ENCODE data around the gene MAD2L2. TPM values are rescaled to one million over a fixed set of nuclear protein-coding genes. Genes with fewer than 3 reads are reported as not detected.
A peak's percentile ranks its signal among the peaks of the same experiment; 100 is the strongest.

MAD2L2 gene
- total RNA-seq, 1 experiment from 2014 or later = 172 TPM

GRCh38 chr1:11697188-11697892, 16.4 kb upstream of the MAD2L2 start:
- no peaks in the 10 kb centered on the region for H3K36me3 ChIP-seq
- no peak for DNase-seq
- no peaks in the 10 kb centered on the region for H3K27me3 ChIP-seq
- H3K4me1 ChIP-seq = peaks cover 48% of the 10 kb centered on the region
- no peak overlapping the region for H3K4me3 ChIP-seq
- H3K9me3 ChIP-seq (replicated peaks) = no peaks in the 10 kb centered on the region
- H3K27ac ChIP-seq = no peak overlapping the region

GRCh38 chr1:11695861-11696260, 14.9 kb upstream of the MAD2L2 start:
- Histone ChIP-seq H3K27ac (no peak overlapping the region), H3K36me3 (no peaks in the 10 kb centered on the region), H3K27me3 (no peaks in the 10 kb centered on the region), H3K9me3 (replicated peaks) (no peaks in the 10 kb centered on the region), H3K4me1 (peaks cover 40% of the 10 kb centered on the region), H3K4me3 (no peak overlapping the region)
- DNase-seq = no peak

DNA sequence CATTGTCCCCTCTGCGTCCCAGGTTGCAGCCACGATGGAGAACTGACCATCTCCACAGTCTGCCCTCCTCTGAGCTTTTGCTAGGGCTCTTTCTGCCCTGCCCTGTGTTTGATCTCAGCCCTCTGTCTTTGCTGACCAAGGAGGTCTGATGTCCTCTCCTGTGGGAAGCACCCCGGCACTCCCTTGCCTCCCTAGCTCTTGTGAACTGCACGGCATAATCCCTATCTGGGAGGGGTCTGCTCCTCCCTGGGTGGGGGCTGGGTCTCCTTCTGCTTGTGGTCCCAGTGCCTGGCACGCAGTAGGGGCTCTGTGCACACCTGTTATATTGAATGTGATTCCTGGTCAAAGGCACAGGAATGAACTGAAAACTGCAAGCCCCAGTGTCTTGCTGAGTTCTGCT, 13.0 kb upstream of the MAD2L2 start:
- Histone ChIP-seq H3K27me3 (no peaks in the 10 kb centered on the region), H3K4me1 (peaks cover 44% of the 10 kb centered on the region), H3K4me3 (no peak overlapping the region), H3K27ac (no peak overlapping the region), H3K36me3 (no peaks in the 10 kb centered on the region), H3K9me3 (replicated peaks) (no peaks in the 10 kb centered on the region)
- DNase-seq = no peak

- DNase-seq = peak; percentile 70 to 75
- Histone ChIP-seq H3K4me3 (no peak overlapping the region), H3K9me3 (replicated peaks) (no peaks in the 10 kb centered on the region), H3K27me3 (no peaks in the 10 kb centered on the region), H3K4me1 (peaks cover 38% of the 10 kb centered on the region), H3K36me3 (no peaks in the 10 kb centered on the region), H3K27ac (no peak overlapping the region)
These were observed 12.2 kb upstream of the MAD2L2 start for GRCh38 chr1:11693024-11693590.

DNA sequence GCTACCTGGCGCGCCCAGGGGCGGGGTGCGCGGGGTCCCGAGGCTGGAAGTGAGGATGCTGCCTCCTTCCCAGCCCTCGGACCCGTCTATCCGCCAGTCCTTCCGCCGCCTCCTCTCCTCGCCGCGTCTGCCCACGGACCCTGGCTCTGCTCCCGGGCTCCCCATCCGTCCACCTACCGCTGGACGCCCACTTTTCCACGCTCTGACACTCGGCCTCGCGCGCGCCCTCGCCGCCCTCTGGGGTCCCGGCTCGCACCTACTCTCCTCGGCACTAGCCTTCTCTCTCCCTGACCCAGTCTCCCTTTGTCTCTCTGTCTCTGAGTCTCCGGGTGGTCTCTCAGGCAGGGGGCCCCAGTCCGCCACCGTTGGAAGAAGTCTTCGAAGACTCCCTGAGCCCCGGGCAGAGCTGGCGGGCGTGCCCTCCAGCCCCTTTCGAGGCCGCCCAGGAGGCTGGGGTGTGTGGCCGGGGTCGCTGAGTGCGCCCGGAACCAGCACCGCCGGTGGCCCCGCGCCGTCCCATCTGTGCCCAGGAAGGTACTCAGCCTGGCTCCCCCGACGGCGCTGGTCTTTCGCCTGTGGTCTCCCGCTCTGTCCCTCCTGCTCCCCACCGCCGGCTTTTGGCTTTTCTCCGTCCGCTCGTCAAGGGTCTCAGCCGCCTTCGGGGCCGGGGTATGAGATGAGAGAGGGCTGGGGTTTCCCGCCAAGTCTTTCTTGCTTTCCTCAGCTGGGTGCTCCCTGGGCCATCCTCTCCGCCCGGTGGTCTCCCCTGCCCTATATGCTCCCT, 11.2 kb upstream of the MAD2L2 start:
- Histone ChIP-seq H3K9me3 (replicated peaks) (no peaks in the 10 kb centered on the region), H3K36me3 (no peaks in the 10 kb centered on the region), H3K27ac (no peak overlapping the region), H3K4me3 (peak overlapping the region; percentile 91), H3K4me1 (peaks cover 36% of the 10 kb centered on the region), H3K27me3 (no peaks in the 10 kb centered on the region)
- DNase-seq = no peak

DNA sequence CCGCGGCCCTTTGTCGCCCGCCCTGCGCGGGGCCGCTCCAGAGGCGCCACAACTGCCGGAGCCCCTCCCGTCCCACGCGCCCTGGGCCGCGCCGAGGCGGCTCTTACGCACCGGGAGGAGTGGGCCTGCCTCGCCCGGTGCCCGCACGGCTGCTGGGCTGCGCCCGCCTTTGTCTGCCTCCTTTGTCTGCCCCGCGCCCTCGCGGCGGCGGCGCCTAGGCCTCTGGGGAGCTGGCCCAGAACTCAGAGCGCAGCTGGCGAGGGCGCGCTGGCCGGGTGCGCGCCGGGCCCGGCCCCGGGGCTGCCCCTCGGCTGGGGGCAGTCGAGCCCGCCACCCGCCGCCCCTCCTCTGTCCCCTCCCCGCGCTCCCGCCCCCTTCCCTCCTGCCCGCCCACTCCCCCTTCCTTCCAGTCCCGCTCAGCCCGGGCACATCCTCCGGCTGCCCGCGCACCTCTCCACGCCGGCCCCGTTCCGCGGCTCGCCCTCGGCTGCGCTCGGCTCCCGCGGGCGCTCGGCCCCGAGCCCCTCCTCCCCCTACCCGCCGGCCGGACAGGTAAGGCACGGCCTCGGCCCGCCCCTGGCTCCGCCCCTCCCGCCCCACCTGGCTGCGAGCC, 10.5 kb upstream of the MAD2L2 start, which contains the start of gene DRAXIN:
TSS of gene DRAXIN (plus strand) at position 409 of the 613 bp plus-strand sequence. CDS start 14,549 bp downstream, outside the sequence.
- peak within 1 kb of the TSS; percentile 91 for H3K4me3 ChIP-seq
- DNase-seq = peak; percentile 76 to 78
- no peaks in the 10 kb centered on the region for H3K27me3 ChIP-seq
- H3K4me1 ChIP-seq = peaks cover 36% of the 10 kb centered on the region
- no peaks in the 10 kb centered on the region for H3K9me3 ChIP-seq (replicated peaks)
- H3K27ac ChIP-seq = peak within 1 kb of the TSS; percentile 70
- H3K36me3 ChIP-seq = no peaks in the 10 kb centered on the region

DNA sequence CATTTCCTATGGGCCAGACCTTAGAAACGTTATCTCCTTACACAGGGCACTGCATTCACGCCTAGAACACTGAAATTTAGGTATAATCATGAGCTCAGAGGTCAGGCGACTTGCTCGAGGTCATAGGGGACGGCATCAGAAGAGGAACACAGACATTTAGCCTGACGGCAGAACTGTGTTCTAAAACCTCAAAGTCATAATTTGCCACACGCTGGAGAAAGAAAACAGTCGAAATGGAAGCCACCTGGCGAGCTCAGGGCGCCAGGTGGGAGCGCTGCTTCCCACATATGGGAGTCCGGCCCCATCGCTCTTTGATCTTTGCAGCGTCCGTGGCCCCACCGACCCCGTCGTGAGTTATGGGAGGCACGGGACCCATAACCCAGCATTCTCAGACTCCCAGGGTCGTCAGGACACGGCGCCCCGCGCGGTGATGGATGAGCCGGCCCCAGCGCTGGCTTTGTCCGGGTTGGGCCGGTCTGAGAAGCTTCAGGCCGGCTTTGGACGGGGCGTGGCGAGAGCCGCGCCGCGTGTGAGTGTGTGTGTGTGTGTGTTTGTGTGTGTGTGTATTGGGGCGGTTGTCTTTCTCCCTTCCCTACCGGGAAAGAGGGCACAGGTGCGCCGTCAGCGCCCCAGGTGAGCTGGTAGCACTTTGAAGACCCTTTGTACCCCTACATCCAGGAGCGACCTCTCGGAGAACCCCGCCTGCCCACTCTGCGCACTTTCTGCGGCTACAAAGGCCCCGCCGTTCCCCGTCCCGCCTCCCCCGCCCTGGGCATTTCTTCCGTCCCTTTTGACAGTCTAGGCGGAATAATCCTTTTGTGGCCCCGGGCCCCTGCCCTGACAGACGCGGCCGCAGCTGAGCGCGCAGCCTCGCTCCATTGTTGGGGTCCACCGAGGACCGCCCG, 9.7 kb upstream of the MAD2L2 start:
- no peaks in the 10 kb centered on the region for H3K27me3 ChIP-seq
- H3K4me3 ChIP-seq = peak overlapping the region; percentile 91
- H3K27ac ChIP-seq = peak overlapping the region; percentile 70

DNA sequence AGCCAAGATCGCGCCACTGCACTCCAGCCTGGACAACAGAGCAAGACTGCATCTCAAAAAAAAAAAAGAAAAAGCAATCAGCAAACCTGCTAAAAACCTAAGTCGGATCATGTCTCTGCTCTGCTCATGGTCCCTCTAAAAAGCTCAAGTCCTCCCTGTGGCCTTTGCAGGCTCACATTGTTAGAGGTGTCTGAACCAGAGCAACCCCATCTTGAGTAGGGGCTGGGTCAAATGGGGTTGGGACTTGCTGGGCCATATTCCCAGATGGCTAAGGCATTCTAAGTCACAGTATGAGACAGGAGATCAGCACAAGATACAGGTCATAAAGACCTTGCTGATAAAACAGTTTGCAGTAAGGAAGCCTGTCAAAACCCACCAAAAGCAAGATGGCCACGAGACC, 7.6 kb upstream of the MAD2L2 start:
- Histone ChIP-seq H3K4me3 (no peak overlapping the region), H3K27me3 (no peaks in the 10 kb centered on the region), H3K9me3 (replicated peaks) (no peaks in the 10 kb centered on the region), H3K36me3 (no peaks in the 10 kb centered on the region), H3K4me1 (peaks cover 25% of the 10 kb centered on the region), H3K27ac (no peak overlapping the region)
- DNase-seq = no peak

More for the DNA sequence above, 9.7 kb upstream of the MAD2L2 start:
- Histone ChIP-seq H3K9me3 (replicated peaks) (no peaks in the 10 kb centered on the region), H3K36me3 (no peaks in the 10 kb centered on the region), H3K4me1 (peaks cover 36% of the 10 kb centered on the region)
- DNase-seq = peak; percentile 56

- no peak for DNase-seq
- Histone ChIP-seq H3K27me3 (no peaks in the 10 kb centered on the region), H3K9me3 (replicated peaks) (no peaks in the 10 kb centered on the region), H3K36me3 (no peaks in the 10 kb centered on the region), H3K4me1 (peaks cover 13% of the 10 kb centered on the region), H3K27ac (no peak overlapping the region), H3K4me3 (no peak overlapping the region)
These were observed 4.3 kb upstream of the MAD2L2 start for GRCh38 chr1:11685210-11685752.

GRCh38 chr1:11684070-11684469, 3.1 kb upstream of the MAD2L2 start:
- DNase-seq = no peak
- Histone ChIP-seq H3K36me3 (no peaks in the 10 kb centered on the region), H3K4me1 (peaks cover 4% of the 10 kb centered on the region; the same call in 1 of the 2 replicates), H3K9me3 (replicated peaks) (no peaks in the 10 kb centered on the region), H3K4me3 (no peak overlapping the region), H3K27me3 (no peaks in the 10 kb centered on the region), H3K27ac (no peak overlapping the region)

DNA sequence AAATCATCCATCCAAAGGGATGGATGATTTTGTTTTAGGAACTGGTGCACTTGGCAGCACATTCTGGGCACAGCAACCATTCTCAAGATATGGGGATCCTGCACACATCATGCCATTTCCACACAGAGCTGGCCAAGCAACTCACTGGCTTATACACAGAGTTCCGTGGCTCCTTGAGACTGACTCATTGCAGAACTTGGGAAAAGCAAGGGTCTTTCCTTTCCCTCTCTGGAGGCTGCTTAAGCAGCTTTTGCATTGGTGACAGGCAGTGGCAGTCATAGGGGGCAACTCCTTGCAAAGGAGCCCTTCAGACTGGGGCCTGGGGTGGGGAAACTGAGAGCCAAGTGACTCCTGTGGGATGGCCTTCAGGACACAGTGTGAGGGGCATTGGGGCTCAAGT, 1.9 kb upstream of the MAD2L2 start:
- no peak overlapping the region for H3K4me3 ChIP-seq
- H3K36me3 ChIP-seq = peaks cover 5% of the 10 kb centered on the region; the same call in 1 of the 2 replicates
- H3K27ac ChIP-seq = no peak overlapping the region
- DNase-seq = no peak
- H3K9me3 ChIP-seq (replicated peaks) = no peaks in the 10 kb centered on the region
- H3K4me1 ChIP-seq = peaks cover 4% of the 10 kb centered on the region; the same call in 1 of the 2 replicates
- H3K27me3 ChIP-seq = no peaks in the 10 kb centered on the region

- DNase-seq = no peak
- H3K27ac ChIP-seq = no peak overlapping the region
- H3K36me3 ChIP-seq = peaks cover 5% of the 10 kb centered on the region; the same call in 1 of the 2 replicates
- H3K4me1 ChIP-seq = peaks cover 4% of the 10 kb centered on the region; the same call in 1 of the 2 replicates
- peak overlapping the region; percentile 84 for H3K4me3 ChIP-seq
- H3K9me3 ChIP-seq (replicated peaks) = no peaks in the 10 kb centered on the region
- H3K27me3 ChIP-seq = no peaks in the 10 kb centered on the region
These were observed 1.4 kb upstream of the MAD2L2 start for GRCh38 chr1:11682287-11682771.

DNA sequence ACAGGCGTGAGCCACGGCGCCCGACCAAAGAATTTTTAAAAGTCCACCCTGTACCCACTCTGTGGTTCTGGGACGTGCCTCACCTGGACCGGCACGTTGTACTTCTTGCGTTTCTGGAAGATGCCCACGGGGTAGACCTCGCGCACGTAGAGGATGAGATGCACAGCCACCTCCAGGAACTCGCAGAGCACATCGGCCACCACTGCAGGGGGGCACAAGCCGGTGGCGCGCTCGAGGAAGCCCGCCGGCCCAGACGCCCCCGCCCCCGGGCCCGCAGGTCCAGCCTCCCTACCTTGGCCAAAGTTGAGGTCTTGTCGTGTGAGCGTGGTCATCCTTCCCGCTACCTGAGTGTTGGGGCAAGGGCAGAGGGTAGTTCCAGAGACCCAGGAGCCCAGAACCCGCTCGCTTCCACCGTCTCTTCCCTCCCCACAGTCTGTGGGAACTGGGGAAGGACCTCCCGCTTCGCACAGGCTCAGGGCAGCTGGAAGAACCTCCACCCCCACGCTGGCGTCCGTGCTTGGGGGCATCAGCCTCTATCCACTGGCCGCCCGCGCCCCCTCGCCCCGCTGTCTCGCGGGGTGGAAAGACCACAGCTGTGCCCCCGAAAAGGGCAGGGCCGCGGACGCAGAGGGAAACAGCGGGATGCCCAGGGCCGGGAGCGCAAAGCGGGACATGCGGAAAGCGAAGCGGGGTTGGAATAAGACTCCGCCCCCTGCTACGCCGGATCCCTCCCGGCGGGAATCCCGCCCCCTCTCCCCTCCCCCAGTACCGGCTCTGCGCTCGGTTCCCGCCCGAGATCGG, 478 bp downstream of the MAD2L2 start:
- peak in 1 of 2 experiments; percentile 71 for DNase-seq
- Histone ChIP-seq H3K9me3 (replicated peaks) (no peaks in the 10 kb centered on the region), H3K36me3 (peaks cover 18% of the 10 kb centered on the region), H3K27me3 (no peaks in the 10 kb centered on the region), H3K27ac (peak overlapping the region; percentile 66), H3K4me1 (peaks cover 4% of the 10 kb centered on the region; the same call in 1 of the 2 replicates), H3K4me3 (peak overlapping the region; percentile 84)
